GM21390 (cell line): Measurements from ENCODE around the gene POLR2L.

Experiments used
- ATAC-seq: cut with Tn5 transposase; IDR thresholded peaks from one replicate; pipeline ENCODE4 v1.9.1; 2021; ENCODE audit not compliant: unreplicated experiment

Gene POLR2L

GRCh38 chr11:797296-798092 lies 44.8 kb downstream of the POLR2L start:
- ATAC-seq: peak; percentile 38

DNA sequence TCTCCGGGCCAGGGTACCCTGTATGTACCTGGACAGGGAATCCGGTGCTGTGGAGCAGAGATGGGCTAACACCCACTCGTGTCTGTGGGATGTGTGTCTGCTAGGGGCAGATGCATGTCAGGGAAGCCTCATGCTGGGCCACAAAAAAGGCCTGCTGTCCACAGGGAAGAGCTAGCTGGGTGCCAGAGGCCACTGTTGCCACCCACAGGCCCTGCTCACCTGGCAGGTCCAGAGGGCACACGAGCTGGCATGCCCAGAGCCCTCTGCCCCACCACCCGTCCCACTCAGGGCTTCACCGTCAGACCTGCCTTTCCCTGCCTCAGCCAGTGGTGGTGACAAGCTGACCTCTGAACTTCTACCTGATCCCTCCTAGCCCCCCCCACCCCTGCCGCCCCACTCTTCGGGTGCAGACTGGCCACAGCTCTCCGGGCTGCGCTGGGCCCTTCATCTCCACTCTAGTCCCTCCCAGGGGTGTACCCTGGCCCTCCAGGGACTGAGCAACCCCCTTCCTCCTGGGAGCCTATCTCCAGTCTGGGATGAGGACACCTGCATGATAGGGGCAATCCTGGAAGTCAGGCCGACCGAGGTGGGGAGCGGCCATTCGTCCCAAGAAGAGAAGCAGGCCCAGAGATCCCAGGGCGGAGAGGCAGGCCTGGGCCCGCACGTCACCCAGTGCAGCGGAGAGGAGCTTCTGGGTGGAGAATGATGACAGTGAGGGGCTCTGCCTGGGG lies 45.6 kb downstream of the POLR2L start:
- ATAC-seq: no peak

DNA sequence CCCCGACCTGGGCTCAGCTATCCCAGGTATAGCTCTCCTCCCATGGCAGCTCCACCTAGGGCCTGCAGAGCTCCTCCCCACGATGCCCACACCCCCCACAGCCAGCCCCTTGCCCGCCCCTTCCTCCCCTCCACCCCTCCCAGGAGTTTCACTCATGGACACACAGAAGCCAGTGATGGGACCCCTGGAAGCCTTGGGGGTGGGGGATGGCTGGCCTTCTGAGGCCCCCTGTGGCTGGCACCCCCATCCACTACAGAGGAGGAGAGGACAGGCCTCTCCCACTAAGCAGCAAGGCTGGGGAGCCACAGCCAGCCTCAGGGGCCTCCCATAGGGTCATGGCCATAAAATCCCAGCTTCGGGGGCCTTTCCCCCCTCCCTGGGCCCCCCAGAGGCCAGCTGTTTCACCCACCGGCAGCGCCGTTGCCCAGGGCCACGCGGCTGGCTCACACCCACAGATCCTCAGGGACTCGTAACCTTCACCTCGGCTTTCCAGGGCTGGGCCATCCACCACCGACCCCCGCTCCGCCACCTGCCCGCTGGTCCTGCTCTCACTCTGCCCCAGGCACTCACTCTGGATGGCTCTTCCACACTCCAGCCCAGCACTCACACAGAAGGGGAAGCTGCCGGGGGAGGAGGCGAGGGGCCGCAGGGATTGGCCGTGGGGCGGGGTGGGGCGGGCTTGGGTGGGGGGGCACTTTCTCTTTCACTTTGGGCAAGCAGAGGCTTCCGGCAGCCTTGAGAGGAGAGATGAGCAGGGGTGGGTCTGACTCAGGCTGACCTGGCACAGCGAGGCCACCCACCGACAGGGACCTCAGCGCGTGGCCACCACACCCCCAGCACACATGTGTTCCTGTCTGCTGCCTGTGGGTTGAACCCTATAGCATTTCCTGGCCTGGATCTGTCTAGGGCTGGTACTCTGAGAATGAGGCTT lies 46.4 kb downstream of the POLR2L start:
- no peak for ATAC-seq

DNA sequence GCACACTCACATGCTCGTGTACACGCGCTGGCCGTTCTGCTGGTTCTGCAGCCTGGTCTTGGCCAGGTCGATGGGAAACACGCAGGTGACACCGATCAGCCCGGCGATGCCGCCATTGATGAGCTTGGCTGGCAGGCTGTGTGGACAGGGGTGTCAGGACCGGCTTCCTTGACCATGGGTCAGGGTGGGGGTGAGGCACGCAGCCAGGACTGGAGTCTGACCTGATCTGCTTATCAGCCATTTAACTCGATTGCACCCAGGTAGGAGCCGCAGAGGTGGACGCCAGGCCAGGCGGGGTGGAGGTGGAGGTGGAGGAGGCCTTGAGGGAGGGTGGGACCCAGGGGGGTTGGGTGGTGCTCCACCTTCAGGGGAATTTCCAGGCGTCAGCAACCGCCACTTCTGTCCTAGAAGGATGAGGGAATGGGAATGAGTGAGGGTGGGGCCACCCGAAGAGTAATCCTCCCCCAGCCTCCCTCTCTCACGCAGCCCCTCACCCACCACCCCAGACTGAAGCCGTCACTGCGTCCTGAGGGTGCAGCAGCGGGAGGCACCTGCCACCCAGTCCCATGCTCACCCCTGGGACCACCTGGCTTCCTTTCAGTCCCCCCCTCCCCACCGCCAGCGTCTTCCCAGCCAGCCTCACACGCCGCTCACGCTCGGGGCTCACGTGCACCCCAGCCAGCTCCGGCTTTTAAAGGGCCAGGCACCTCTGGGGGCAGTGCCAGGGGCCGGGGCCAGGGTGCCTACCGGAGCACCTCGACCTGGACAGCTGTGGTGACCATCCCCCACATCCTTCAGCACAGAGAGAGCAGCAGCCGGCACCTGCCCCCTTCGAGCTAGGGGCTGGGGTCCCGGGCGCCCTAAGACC lies 47.3 kb downstream of the POLR2L start:
- ATAC-seq: no peak

GRCh38 chr11:794013-794765 lies 48.1 kb downstream of the POLR2L start:
- no peak for ATAC-seq

- ATAC-seq: no peak
Observed at GRCh38 chr11:793556-793955, 48.8 kb downstream of the POLR2L start.

DNA sequence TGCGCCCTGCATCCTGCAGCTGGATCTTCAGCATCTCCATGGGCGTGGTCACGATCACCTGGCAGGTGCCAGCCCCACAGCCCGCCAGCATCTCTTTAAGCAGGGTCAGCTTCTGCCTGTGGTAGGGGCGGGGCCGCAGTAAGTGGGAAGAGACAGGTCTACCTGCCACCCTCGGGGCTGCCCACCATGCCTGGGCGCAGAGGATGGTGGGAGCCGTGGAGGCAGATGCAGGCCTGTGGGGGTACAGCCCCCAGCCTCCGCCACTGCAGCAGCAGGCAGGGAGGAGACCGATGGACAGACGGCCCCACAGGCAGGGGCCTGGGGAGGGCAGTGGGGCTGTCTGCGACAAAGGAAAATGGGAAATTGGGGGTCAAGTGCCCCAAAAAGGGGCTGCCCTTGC lies 49.5 kb downstream of the POLR2L start:
- no peak for ATAC-seq

- ATAC-seq: no peak
Observed at GRCh38 chr11:792535-792821, 49.9 kb downstream of the POLR2L start.

- ATAC-seq: no peak
Observed at GRCh38 chr11:791658-792534, 50.4 kb downstream of the POLR2L start.

DNA sequence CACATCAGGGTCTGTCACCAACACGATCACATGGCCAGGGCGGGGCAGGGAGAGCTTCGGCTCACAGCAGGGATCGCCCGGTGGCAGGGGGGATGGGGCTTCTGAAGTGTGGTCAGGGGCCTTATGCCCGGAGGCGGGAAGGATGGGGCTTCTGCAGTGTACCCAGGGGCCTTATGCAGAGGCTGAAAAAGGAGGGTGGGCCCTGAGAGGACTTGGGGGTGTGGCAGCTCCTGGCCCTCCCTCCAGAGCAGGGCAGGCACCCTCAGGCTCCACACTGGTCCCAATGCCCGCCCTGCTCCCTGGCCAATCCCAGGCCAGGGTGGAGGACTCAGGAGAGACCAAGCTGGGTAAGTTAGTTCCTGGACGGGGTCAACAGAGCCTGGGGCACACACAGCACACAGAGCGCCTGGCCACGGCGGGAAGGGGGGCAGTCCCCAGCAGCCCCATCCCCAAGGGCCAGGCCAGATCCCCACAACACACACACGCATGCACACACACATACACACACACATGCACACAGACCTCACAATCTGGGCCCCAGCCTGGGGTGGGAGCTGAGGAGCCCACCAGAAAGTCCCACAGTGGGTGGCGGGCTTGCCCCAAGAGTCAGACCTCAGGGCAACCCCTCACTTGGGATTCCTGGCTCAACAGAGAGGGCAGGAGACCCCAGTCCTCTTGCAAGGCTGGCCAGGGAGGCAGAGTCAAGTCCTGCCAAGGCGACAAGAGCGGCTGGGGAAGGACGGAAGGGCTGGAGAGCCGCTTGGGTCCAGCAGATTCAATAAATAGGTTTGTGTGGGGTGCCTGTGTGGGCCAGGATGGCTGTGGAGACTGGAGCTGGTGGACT lies 51.4 kb downstream of the POLR2L start:
- ATAC-seq: no peak

DNA sequence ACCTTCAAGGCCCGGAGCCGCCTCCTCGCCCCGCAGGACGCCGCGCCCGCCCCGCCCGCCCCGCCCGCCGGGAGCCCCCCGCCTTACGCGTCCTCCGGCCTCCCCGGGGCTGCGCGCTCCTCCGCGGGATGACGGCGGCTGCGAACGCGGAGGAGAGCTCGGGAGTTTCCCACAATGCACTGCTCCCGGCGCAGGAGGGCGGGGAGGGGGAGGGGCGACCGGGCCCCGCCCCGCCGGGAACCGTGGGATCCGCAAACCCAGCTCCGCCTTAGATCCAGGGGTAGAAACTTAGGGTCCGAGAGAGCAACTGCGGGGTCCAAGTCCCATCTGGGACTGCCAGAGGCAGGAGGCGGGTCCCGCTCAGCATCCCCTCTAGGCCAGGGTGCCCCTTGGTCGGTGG lies 52.4 kb downstream of the POLR2L start, which contains the start of gene CEND1:
Gene CEND1 (minus strand): TSS at position 148 of the 400 bp plus-strand sequence. CDS start 1,514 bp downstream, outside the sequence.
- no peak for ATAC-seq
